Measurements from ENCODE around the gene SNCG.

Gene SNCG

GRCh38 chr10:86954681-86955500, 3.5 kb upstream of the SNCG start:
- Histone ChIP-seq H3K9ac (ENCODE audit: low read length in 2 of 2) (peak overlapping the region; percentile 6 to 21), H3K9me3 (ENCODE audit: control insufficient read depth in 2 of 2, low read length in 2 of 2) (no peaks in the 10 kb centered on the region), H3K27ac (ENCODE audit: low read length) (peak overlapping the region; percentile 41), H3K4me1 (ENCODE audit: control insufficient read depth, insufficient read depth, low read length) (peaks cover 53% of the 10 kb centered on the region), H3K27me3 (ENCODE audit: control insufficient read depth in 1 of 2, insufficient read depth in 2 of 2, low read length in 2 of 2) (peaks cover 0 to 3% of the 10 kb centered on the region in 2 donors), H3K36me3 (ENCODE audit: control insufficient read depth in 2 of 2, insufficient read depth in 2 of 2, low read length in 2 of 2) (no peaks in the 10 kb centered on the region), H3K4me3 (ENCODE audit: low read length in 2 of 2) (peak overlapping the region in 1 of 2 donors; percentile 52)

GRCh38 chr10:86955501-86956194, 2.8 kb upstream of the SNCG start:
- Histone ChIP-seq H3K9ac (ENCODE audit: low read length in 2 of 2) (no peak overlapping the region), H3K4me1 (ENCODE audit: control insufficient read depth, insufficient read depth, low read length) (peaks cover 58% of the 10 kb centered on the region), H3K27me3 (ENCODE audit: control insufficient read depth in 1 of 2, insufficient read depth in 2 of 2, low read length in 2 of 2) (peaks cover 0 to 7% of the 10 kb centered on the region in 2 donors), H3K4me3 (ENCODE audit: low read length in 2 of 2) (peak overlapping the region in 1 of 2 donors; percentile 52), H3K9me3 (ENCODE audit: control insufficient read depth in 2 of 2, low read length in 2 of 2) (no peaks in the 10 kb centered on the region), H3K27ac (ENCODE audit: low read length) (peak overlapping the region; percentile 41), H3K36me3 (ENCODE audit: control insufficient read depth in 2 of 2, insufficient read depth in 2 of 2, low read length in 2 of 2) (no peaks in the 10 kb centered on the region)

- H3K4me3 ChIP-seq (ENCODE audit: low read length in 2 of 2): peak overlapping the region in 1 of 2 donors; percentile 49
- H3K4me1 ChIP-seq (ENCODE audit: control insufficient read depth, insufficient read depth, low read length): peaks cover 58% of the 10 kb centered on the region
- H3K9me3 ChIP-seq (ENCODE audit: control insufficient read depth in 2 of 2, low read length in 2 of 2): no peaks in the 10 kb centered on the region
- H3K9ac ChIP-seq (ENCODE audit: low read length in 2 of 2): peak overlapping the region in 1 of 2 donors; percentile 36
- H3K27me3 ChIP-seq (ENCODE audit: control insufficient read depth in 1 of 2, insufficient read depth in 2 of 2, low read length in 2 of 2): peaks cover 0 to 7% of the 10 kb centered on the region in 2 donors
- peak overlapping the region; percentile 31 for H3K27ac ChIP-seq (ENCODE audit: low read length)
- H3K36me3 ChIP-seq (ENCODE audit: control insufficient read depth in 2 of 2, insufficient read depth in 2 of 2, low read length in 2 of 2): no peaks in the 10 kb centered on the region
These were observed 2.1 kb upstream of the SNCG start for GRCh38 chr10:86956195-86956847.

GRCh38 chr10:86956848-86957448, 1.5 kb upstream of the SNCG start:
- H3K9ac ChIP-seq (ENCODE audit: low read length in 2 of 2): peak overlapping the region; percentile 20 to 29
- H3K9me3 ChIP-seq (ENCODE audit: control insufficient read depth in 2 of 2, low read length in 2 of 2): no peaks in the 10 kb centered on the region
- H3K4me3 ChIP-seq (ENCODE audit: low read length in 2 of 2): peak overlapping the region in 1 of 2 donors; percentile 49
- peaks cover 58% of the 10 kb centered on the region for H3K4me1 ChIP-seq (ENCODE audit: control insufficient read depth, insufficient read depth, low read length)
- peaks cover 0 to 7% of the 10 kb centered on the region in 2 donors for H3K27me3 ChIP-seq (ENCODE audit: control insufficient read depth in 1 of 2, insufficient read depth in 2 of 2, low read length in 2 of 2)
- H3K27ac ChIP-seq (ENCODE audit: low read length): peak overlapping the region; percentile 31
- H3K36me3 ChIP-seq (ENCODE audit: control insufficient read depth in 2 of 2, insufficient read depth in 2 of 2, low read length in 2 of 2): no peaks in the 10 kb centered on the region

GRCh38 chr10:86957471-86958115, 806 bp upstream of the SNCG start, which contains the start of gene MMRN2:
Gene MMRN2 (minus strand): TSS chr10:86957615. CDS start chr10:86957541, 74 bp downstream.
- H3K4me1 ChIP-seq (ENCODE audit: control insufficient read depth, insufficient read depth, low read length): peaks cover 58% of the 10 kb centered on the region
- peak within 1 kb of the TSS in 1 of 2 donors; percentile 57 for H3K4me3 ChIP-seq (ENCODE audit: low read length in 2 of 2)
- H3K36me3 ChIP-seq (ENCODE audit: control insufficient read depth in 2 of 2, insufficient read depth in 2 of 2, low read length in 2 of 2): no peaks in the 10 kb centered on the region
- H3K9me3 ChIP-seq (ENCODE audit: control insufficient read depth in 2 of 2, low read length in 2 of 2): no peaks in the 10 kb centered on the region
- peak within 1 kb of the TSS; percentile 31 for H3K27ac ChIP-seq (ENCODE audit: low read length)
- peak within 1 kb of the TSS; percentile 20 to 29 for H3K9ac ChIP-seq (ENCODE audit: low read length in 2 of 2)
- peaks cover 0 to 7% of the 10 kb centered on the region in 2 donors for H3K27me3 ChIP-seq (ENCODE audit: control insufficient read depth in 1 of 2, insufficient read depth in 2 of 2, low read length in 2 of 2)

GRCh38 chr10:86958901-86959736, 720 bp downstream of the SNCG start:
- no peaks in the 10 kb centered on the region for H3K9me3 ChIP-seq (ENCODE audit: control insufficient read depth in 2 of 2, low read length in 2 of 2)
- H3K27ac ChIP-seq (ENCODE audit: low read length): peak overlapping the region; percentile 11
- H3K36me3 ChIP-seq (ENCODE audit: control insufficient read depth in 2 of 2, insufficient read depth in 2 of 2, low read length in 2 of 2): no peaks in the 10 kb centered on the region
- H3K4me3 ChIP-seq (ENCODE audit: low read length in 2 of 2): peak overlapping the region in 1 of 2 donors; percentile 57
- H3K4me1 ChIP-seq (ENCODE audit: control insufficient read depth, insufficient read depth, low read length): peaks cover 53% of the 10 kb centered on the region
- H3K9ac ChIP-seq (ENCODE audit: low read length in 2 of 2): peak overlapping the region in 1 of 2 donors; percentile 25
- H3K27me3 ChIP-seq (ENCODE audit: control insufficient read depth in 1 of 2, insufficient read depth in 2 of 2, low read length in 2 of 2): peaks cover 0 to 7% of the 10 kb centered on the region in 2 donors

- Histone ChIP-seq H3K9ac (ENCODE audit: low read length in 2 of 2) (no peak overlapping the region), H3K9me3 (ENCODE audit: control insufficient read depth in 2 of 2, low read length in 2 of 2) (no peaks in the 10 kb centered on the region), H3K27me3 (ENCODE audit: control insufficient read depth in 1 of 2, insufficient read depth in 2 of 2, low read length in 2 of 2) (peaks cover 0 to 7% of the 10 kb centered on the region in 2 donors), H3K4me1 (ENCODE audit: control insufficient read depth, insufficient read depth, low read length) (peaks cover 55% of the 10 kb centered on the region), H3K36me3 (ENCODE audit: control insufficient read depth in 2 of 2, insufficient read depth in 2 of 2, low read length in 2 of 2) (no peaks in the 10 kb centered on the region), H3K4me3 (ENCODE audit: low read length in 2 of 2) (peak overlapping the region in 1 of 2 donors; percentile 57), H3K27ac (ENCODE audit: low read length) (peak overlapping the region; percentile 11)
These were observed 1.3 kb downstream of the SNCG start for GRCh38 chr10:86959737-86960002.

GRCh38 chr10:86960003-86960862, 1.8 kb downstream of the SNCG start:
- Histone ChIP-seq H3K9ac (ENCODE audit: low read length in 2 of 2) (no peak overlapping the region), H3K36me3 (ENCODE audit: control insufficient read depth in 2 of 2, insufficient read depth in 2 of 2, low read length in 2 of 2) (no peaks in the 10 kb centered on the region), H3K27me3 (ENCODE audit: control insufficient read depth in 1 of 2, insufficient read depth in 2 of 2, low read length in 2 of 2) (peaks cover 0 to 7% of the 10 kb centered on the region in 2 donors), H3K9me3 (ENCODE audit: control insufficient read depth in 2 of 2, low read length in 2 of 2) (no peaks in the 10 kb centered on the region), H3K27ac (ENCODE audit: low read length) (peak overlapping the region; percentile 11), H3K4me1 (ENCODE audit: control insufficient read depth, insufficient read depth, low read length) (peaks cover 51% of the 10 kb centered on the region), H3K4me3 (ENCODE audit: low read length in 2 of 2) (peak overlapping the region in 1 of 2 donors; percentile 15)

GRCh38 chr10:86960863-86961434, 2.5 kb downstream of the SNCG start:
- Histone ChIP-seq H3K9ac (ENCODE audit: low read length in 2 of 2) (no peak overlapping the region), H3K36me3 (ENCODE audit: control insufficient read depth in 2 of 2, insufficient read depth in 2 of 2, low read length in 2 of 2) (no peaks in the 10 kb centered on the region), H3K4me3 (ENCODE audit: low read length in 2 of 2) (peak overlapping the region in 1 of 2 donors; percentile 15), H3K27me3 (ENCODE audit: control insufficient read depth in 1 of 2, insufficient read depth in 2 of 2, low read length in 2 of 2) (peaks cover 0 to 7% of the 10 kb centered on the region in 2 donors), H3K9me3 (ENCODE audit: control insufficient read depth in 2 of 2, low read length in 2 of 2) (no peaks in the 10 kb centered on the region), H3K27ac (ENCODE audit: low read length) (no peak overlapping the region), H3K4me1 (ENCODE audit: control insufficient read depth, insufficient read depth, low read length) (peaks cover 44% of the 10 kb centered on the region)
